ENCODE results near the gene SORCS2.

Gene SORCS2

DNA sequence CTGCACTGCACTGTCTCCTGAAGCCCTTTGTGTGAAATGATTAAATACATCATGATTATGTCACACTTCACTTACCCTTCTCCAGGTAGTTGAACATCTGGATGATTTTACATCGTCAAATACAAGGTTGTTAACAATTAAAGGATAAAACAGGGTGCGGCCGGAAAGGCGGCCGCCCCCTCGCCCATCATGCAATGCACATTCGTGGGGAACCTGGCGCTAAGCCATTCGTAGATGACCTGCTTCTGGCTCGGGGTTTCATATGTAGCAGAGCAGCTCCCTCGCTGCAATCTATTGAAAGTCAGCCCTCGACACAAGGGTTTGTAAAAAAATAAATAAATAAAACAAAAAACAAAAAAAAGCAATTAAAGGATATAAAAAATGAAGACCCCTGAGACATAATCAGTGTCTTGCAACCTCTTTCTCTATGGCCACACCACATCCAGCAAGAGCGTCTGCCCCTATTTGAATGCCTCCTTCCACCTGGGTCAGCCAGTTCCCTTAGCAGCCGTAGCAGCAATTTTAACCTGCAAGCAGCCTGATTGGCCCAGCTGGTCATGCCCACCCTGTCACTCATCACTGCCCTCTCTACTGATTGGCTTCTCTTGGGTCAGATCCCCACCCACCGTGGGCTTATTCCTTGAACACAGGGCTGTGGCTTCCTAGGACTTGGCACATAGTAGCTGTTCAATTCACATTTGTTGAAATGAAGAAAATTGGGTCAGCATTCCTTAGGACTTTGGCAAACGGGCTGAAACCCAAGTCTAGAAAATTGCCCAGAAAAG is 390.2 kb downstream of the SORCS2 start:
- DNase-seq (ENCODE audit: low read depth in 2 of 2) = peak in 1 of 2 donors; percentile 1
- H3K4me3 ChIP-seq (replicated peaks in 1 of 2; ENCODE audit: low read depth in 2 of 2, low read length in 2 of 2) = no peak overlapping the region
- TF ChIP-seq, protein P1, sequence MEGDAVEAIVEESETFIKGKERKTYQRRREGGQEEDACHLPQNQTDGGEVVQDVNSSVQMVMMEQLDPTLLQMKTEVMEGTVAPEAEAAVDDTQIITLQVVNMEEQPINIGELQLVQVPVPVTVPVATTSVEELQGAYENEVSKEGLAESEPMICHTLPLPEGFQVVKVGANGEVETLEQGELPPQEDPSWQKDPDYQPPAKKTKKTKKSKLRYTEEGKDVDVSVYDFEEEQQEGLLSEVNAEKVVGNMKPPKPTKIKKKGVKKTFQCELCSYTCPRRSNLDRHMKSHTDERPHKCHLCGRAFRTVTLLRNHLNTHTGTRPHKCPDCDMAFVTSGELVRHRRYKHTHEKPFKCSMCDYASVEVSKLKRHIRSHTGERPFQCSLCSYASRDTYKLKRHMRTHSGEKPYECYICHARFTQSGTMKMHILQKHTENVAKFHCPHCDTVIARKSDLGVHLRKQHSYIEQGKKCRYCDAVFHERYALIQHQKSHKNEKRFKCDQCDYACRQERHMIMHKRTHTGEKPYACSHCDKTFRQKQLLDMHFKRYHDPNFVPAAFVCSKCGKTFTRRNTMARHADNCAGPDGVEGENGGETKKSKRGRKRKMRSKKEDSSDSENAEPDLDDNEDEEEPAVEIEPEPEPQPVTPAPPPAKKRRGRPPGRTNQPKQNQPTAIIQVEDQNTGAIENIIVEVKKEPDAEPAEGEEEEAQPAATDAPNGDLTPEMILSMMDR (IDR thresholded peaks at IDR 0.05; ENCODE audit: low read depth, low read length) = no peak

DNA sequence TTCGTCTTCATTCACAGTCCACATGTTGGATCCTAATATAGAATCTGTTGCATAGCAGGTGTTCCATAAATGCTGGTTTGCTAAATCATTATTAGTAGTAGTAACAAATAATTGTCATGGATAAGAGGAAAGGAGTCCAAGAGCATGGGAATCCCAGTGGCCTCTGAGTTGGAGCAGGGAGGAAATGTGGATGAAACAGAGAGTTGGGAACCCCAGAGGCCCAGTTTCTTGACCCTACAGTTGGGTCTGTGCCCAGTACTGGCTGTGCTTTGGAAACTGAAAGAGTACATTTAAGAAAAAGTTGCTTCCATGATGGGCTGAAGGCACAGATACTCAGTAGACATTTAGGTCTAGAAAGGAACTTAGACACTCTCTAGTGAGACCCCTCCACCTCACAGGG is 391.8 kb downstream of the SORCS2 start:
- TF ChIP-seq, protein P1 (IDR thresholded peaks at IDR 0.05; ENCODE audit: low read depth, low read length) = no peak
- H3K4me3 ChIP-seq (replicated peaks in 1 of 2; ENCODE audit: low read depth in 2 of 2, low read length in 2 of 2) = no peak overlapping the region
- no peak for DNase-seq (ENCODE audit: low read depth in 2 of 2)

DNA sequence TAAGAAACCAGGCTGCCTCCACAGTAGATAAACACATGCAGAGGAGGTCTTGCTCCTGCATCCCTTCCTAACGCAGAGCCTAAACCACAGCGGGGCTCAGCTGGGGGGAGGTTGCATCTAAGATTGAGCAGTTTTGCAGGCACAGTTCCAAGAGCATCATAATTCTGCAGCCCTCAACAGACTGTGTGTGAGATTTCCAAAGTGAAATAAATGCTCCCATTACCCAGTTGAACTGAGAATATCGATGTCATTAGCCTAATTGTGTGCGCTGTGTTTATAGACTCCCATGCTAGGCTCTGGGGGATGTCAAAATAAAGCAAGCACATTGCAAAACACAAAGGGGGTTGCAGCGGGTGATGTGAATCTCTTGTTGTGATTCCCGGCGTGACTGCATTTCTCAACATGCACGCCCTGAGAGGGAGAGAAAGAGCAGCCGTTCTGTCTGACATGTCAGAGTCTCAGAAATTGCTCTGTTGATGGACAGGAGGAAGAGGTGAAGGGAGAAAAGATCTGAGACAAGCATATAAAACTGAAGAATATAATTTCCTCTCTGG is 392.3 kb downstream of the SORCS2 start:
- DNase-seq (ENCODE audit: low read depth in 2 of 2) = no peak
- TF ChIP-seq, protein P1 (IDR thresholded peaks at IDR 0.05; ENCODE audit: low read depth, low read length) = no peak
- H3K4me3 ChIP-seq (replicated peaks in 1 of 2; ENCODE audit: low read depth in 2 of 2, low read length in 2 of 2) = no peak overlapping the region

DNA sequence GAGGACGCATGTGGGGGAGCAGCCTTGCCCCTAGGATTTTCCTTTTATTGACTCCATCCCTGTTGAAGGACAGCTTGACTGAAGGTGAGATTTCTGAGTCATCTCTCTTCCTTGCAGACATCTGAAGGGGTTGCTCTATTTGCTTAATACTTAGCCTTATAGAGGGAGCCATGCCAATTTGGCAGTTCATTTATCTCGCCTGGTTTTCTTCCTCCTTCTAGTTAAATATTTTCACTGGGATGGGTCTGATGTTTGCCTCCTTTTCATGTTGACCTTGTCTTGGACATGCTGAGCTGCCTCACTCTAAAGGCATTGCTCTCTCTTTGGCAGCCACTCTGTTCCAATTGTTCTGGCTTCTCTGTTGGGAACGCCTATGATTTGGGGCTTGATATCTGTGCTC is 393.4 kb downstream of the SORCS2 start:
- TF ChIP-seq, protein P1 (IDR thresholded peaks at IDR 0.05; ENCODE audit: low read depth, low read length) = no peak
- no peak overlapping the region for H3K4me3 ChIP-seq (replicated peaks in 1 of 2; ENCODE audit: low read depth in 2 of 2, low read length in 2 of 2)
- DNase-seq (ENCODE audit: low read depth in 2 of 2) = no peak

DNA sequence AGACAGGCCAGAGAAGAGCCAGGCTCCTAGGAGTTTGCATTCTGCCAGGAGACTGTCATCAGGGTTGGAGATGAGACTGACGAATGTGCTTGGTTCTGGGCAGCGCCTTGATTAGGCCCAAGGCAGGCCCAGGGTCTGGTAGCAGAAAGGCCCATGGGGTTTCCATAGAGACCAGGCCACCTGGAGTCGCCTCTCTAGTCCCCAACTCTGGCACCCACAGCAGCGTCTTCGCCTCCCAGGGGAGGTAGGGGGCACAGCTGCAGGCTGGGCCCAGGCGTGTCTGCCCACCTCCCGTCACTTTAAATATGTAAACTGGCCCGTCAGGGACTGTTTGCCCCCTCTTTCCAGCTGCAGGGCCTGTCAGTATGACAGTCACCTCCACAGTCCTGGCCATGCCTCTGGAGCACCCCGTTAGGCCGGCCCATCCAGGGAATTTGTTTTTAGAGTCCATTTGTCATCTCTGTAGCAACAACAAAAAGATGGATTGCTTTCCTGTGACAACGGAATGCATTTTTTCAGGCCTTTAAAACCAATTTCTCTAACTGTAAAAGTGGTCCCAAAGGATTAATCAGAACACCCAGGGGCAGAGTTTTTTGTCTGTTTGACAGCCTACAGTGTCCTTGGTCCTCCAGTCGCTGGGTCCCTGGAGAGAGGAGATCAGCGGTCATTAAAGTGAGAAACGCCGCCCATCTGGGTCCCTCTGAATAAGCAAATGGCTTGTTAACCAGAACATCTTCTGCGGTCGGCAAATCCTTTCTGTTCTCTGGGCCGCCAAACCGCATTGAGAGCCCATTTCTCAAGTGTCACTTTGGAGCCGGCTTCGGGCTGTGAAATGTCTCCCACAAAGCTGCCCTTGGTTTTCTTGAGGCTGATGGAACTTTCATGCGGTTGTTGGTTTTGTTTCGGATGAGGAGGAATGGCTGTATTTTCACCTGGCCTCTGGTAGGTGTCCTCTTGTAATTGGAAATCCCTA is 395.4 kb downstream of the SORCS2 start:
- TF ChIP-seq, protein P1 (IDR thresholded peaks at IDR 0.05; ENCODE audit: low read depth, low read length) = no peak
- no peak for DNase-seq (ENCODE audit: low read depth in 2 of 2)
- H3K4me3 ChIP-seq (replicated peaks in 1 of 2; ENCODE audit: low read depth in 2 of 2, low read length in 2 of 2) = no peak overlapping the region

DNA sequence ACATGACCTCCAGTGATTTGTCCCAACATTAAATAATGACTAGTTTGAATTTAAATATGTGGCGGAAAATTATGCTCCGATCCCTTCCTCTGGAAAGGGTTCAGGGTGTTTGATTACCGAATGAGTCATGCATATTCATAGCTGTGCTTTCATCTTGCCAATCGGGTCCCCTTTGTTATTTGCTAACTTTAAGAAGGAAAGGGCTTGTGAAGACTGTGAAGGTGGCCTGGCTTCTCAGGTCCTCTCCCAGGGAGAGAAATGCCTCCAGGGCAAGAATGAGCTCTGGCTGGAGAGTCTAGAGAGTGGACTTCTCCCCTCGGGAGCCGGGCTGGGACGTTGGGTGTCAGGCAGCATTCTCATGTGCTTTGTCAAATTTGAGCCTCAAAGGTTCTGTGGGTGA is 397.9 kb downstream of the SORCS2 start:
- TF ChIP-seq, protein P1 (IDR thresholded peaks at IDR 0.05; ENCODE audit: low read depth, low read length) = no peak
- H3K4me3 ChIP-seq (replicated peaks in 1 of 2; ENCODE audit: low read depth in 2 of 2, low read length in 2 of 2) = no peak overlapping the region
- no peak for DNase-seq (ENCODE audit: low read depth in 2 of 2)
